PC-9 (cell line): ENCODE measurements around the gene SLC13A4. TPM values are rescaled to one million over a fixed set of nuclear protein-coding genes. Genes with fewer than 3 reads are reported as not detected.
"Not testable (repeated sequence)": the region's sequence is repeated elsewhere in the genome, so short reads cannot be mapped to it uniquely, and the experiment has no call there.

Source experiments
- BruUV-seq: library from RNA; stranded (reverse); fragments of 400-500 nt; replicated peaks from 2 replicates; lab custom pipeline; 2021; lab: Mats Ljungman, UMichigan
- CTCF ChIA-PET: fragments of 300-600 bp; sonication (Branson Sonifier 250); formaldehyde crosslinking; loops from one replicate; lab custom pipeline; 2022; ENCODE audit warnings: antibody characterized with exemption; lab: Charles Lee
- POLR2A ChIA-PET: fragments of 300-600 bp; sonication (Branson Sonifier 250); formaldehyde crosslinking; loops from one replicate; lab custom pipeline; 2022; ENCODE audit warnings: antibody characterized with exemption; ENCODE audit not compliant: unreplicated experiment; lab: Charles Lee
- DNase-seq, 2 experiments: peaks; one replicate each; pipeline versions ENCODE4 v3.0.0 to v3.0.0-alpha.2; 2015 to 2022; ENCODE audit warnings: mixed read lengths in 1 of 2
- H2AFZ ChIP-seq: fragments of 200-600 bp; sonication (generic); 2 replicates; pipeline ENCODE4 v1.8.1; 2017; ENCODE audit warnings: antibody characterized with exemption
- H3F3A ChIP-seq: fragments of 200-600 bp; sonication (generic); 2 replicates; pipeline ENCODE4 v1.8.1; 2017; ENCODE audit warnings: antibody characterized with exemption, mild to moderate bottlenecking, low read depth; ENCODE audit not compliant: insufficient read depth
- H3K27ac ChIP-seq: fragments of 200-600 bp; sonication (generic); 2 replicates; pipeline ENCODE4 v1.6.1; 2016; ENCODE audit warnings: mixed run types
- H3K27me3 ChIP-seq: fragments of 200-600 bp; sonication (generic); 2 replicates; pipeline ENCODE4 v1.6.1; 2016; ENCODE audit warnings: low read depth, mixed run types; ENCODE audit not compliant: insufficient read depth
- H3K36me3 ChIP-seq: fragments of 200-600 bp; sonication (generic); 2 replicates; pipeline ENCODE4 v1.6.1; 2016; ENCODE audit warnings: low read depth, mixed run types
- H3K4me1 ChIP-seq: fragments of 200-600 bp; sonication (generic); replicated peaks from 2 replicates; pipeline ENCODE4 v1.6.1; 2016; ENCODE audit warnings: mixed run types; ENCODE audit not compliant: insufficient read depth
- H3K4me2 ChIP-seq: fragments of 200-600 bp; sonication (generic); 2 replicates; pipeline ENCODE4 v1.6.1; 2017; ENCODE audit warnings: mixed run types
- H3K4me3 ChIP-seq: fragments of 200-600 bp; sonication (generic); 2 replicates; pipeline ENCODE4 v1.6.1; 2016; ENCODE audit warnings: mixed run types
- H3K79me2 ChIP-seq: fragments of 200-600 bp; sonication (generic); 2 replicates; pipeline ENCODE4 v1.6.1; 2017; ENCODE audit warnings: low read depth, mixed run types
- H3K9me2 ChIP-seq: fragments of 200-600 bp; sonication (generic); 2 replicates; pipeline ENCODE4 v1.8.1; 2017; ENCODE audit warnings: mild to moderate bottlenecking; ENCODE audit not compliant: insufficient read depth
- H3K9me3 ChIP-seq: fragments of 200-600 bp; sonication (generic); 2 replicates; pipeline ENCODE4 v1.8.1; 2016; ENCODE audit warnings: low read depth; ENCODE audit not compliant: insufficient read depth
- H4K20me1 ChIP-seq: fragments of 200-600 bp; sonication (generic); 2 replicates; pipeline ENCODE4 v1.8.1; 2017; ENCODE audit not compliant: insufficient read depth
- CTCF ChIP-seq: fragments of 200-600 bp; sonication (generic); conservative IDR thresholded peaks from 2 replicates; pipeline ENCODE4 v1.6.1; 2017; ENCODE audit warnings: mixed run types, antibody characterized with exemption, mild to moderate bottlenecking, moderate library complexity
- EZH2 ChIP-seq: fragments of 200-600 bp; sonication (generic); IDR thresholded peaks from 2 replicates; pipeline ENCODE4 v1.8.0; 2017; ENCODE audit warnings: antibody characterized with exemption, low read depth
- intact Hi-C: fragments of 100-400 bp; cut with micrococcal nuclease; formaldehyde crosslinking; loops from one replicate; pipeline ENCODE4 v1.10.0; 2022; ENCODE audit not compliant: unreplicated experiment
- total RNA-seq: library from RNA; stranded (reverse); gene quantifications from 2 replicates; pipeline ENCODE4 v1.2.3, GENCODE V29; 2021

Gene SLC13A4
- total RNA-seq, 1 experiment from 2014 or later = not detected

- ChIA-PET POLR2A (no interaction called here), CTCF (no interaction called here)
- H3K27me3 ChIP-seq = no peaks in the 10 kb centered on the region
- H3K9me2 ChIP-seq = no peaks in the 10 kb centered on the region
- no peaks in the 10 kb centered on the region; the same call in 1 of the 2 replicates for H3F3A ChIP-seq
- H4K20me1 ChIP-seq = no peaks in the 10 kb centered on the region
- no peak for DNase-seq
- H3K36me3 ChIP-seq = peaks cover 29% of the 10 kb centered on the region
- no peak overlapping the region for H3K4me2 ChIP-seq
- BruUV-seq = no TSS peak
- H3K79me2 ChIP-seq = no peaks in the 10 kb centered on the region
- H3K9me3 ChIP-seq = no peaks in the 10 kb centered on the region
- H2AFZ ChIP-seq = no peak overlapping the region
- intact Hi-C loops = loop anchor here (2.0 kb wide), 1 partner anchor 133 kb away; the partner anchor contains the start of gene CNOT4
- H3K4me3 ChIP-seq = no peak overlapping the region
- TF ChIP-seq EZH2 (no peak), CTCF (no peak)
- H3K27ac ChIP-seq = no peak overlapping the region
- no peaks in the 10 kb centered on the region for H3K4me1 ChIP-seq
Observed at GRCh38 chr7:135644154-135644553, 83.8 kb downstream of the SLC13A4 start.

DNA sequence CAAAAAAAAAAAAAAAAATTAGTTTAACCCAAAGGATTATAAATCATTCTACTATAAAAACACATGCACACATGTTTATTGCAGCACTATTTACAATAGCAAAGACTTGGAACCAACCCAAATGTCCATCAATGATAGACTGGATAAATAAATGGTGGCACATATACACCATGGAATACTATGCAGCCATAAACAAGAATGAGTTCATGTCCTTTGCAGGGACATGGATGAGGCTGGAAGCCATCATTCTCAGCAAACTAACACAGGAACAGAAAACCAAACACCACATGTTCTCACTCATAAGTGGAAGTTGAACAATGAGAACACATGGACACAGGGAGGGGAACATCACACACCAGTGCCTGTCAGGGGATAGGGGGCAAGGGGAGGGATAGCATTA, 88.3 kb downstream of the SLC13A4 start:
- H3K4me1 ChIP-seq, BruUV-seq, H2AFZ ChIP-seq, H3K27me3 ChIP-seq, H4K20me1 ChIP-seq, H3K4me2 ChIP-seq, DNase-seq, H3F3A ChIP-seq, H3K27ac ChIP-seq, intact Hi-C loops, H3K79me2 ChIP-seq, H3K4me3 ChIP-seq, CTCF ChIA-PET, H3K9me2 ChIP-seq, POLR2A ChIA-PET, H3K9me3 ChIP-seq: not testable (repeated sequence)
- peaks cover 41% of the 10 kb centered on the region for H3K36me3 ChIP-seq

DNA sequence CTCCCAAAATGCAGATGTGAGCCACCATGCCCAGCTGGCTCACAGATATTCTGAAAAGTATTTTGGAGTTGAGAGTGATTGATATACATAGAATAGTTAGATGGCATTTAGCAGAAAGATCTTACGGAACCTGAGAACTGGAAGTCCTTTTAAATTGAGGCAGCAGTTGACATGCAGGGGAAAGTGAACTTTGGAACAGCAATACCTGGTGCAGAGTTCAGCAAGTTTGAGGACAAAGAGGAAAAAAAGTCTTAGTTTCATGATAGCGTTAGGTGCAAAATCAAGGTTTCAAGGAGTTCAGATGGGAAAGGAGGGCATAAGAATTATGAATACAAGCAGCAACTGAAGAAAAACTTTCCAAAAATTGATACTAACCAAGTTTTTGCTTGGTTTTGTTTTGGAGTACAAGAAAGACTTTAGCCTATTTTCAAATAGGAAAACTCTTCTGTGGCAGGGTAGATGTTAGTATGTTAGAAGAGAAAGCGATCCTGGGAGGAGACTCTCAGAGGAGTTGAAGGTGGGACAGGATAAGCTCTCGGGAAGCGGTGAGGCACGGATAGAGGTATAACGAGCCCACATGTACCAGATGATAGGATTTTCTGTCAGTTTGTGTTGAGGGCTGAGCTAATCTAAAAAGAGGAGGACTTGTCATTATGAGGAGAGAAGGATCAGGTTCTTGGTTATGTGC, 93.7 kb downstream of the SLC13A4 start:
- POLR2A ChIA-PET = no interaction called here
- Histone ChIP-seq H3K27ac (no peak overlapping the region), H3K4me2 (no peak overlapping the region), H3K27me3 (no peaks in the 10 kb centered on the region), H3F3A (no peaks in the 10 kb centered on the region; the same call in 1 of the 2 replicates), H3K9me3 (no peaks in the 10 kb centered on the region), H3K4me3 (no peak overlapping the region), H4K20me1 (peaks cover 7% of the 10 kb centered on the region; the same call in 1 of the 2 replicates), H3K9me2 (no peaks in the 10 kb centered on the region), H3K4me1 (no peaks in the 10 kb centered on the region), H2AFZ (no peak overlapping the region), H3K36me3 (peaks cover 32% of the 10 kb centered on the region), H3K79me2 (no peaks in the 10 kb centered on the region)
- no peak for DNase-seq
- CTCF ChIA-PET = interaction anchor here (0.6 to 0.7 kb wide), 2 partner anchors 11 to 40 kb away, joined by 3 read pairs; no protein-coding TSS in a partner anchor
- no TSS peak for BruUV-seq
- intact Hi-C loops = no loop called here
- TF ChIP-seq CTCF = no peak
- TF ChIP-seq EZH2 = no peak

Other genes starting within 250 kb of the SLC13A4 start
- gene CNOT4, start 218.1 kb downstream of the SLC13A4 start, total RNA-seq = 22.8 and 25.8 TPM in 2 replicates
- 75.4 and 108 TPM in 2 replicates for gene NUP205, start 170.3 kb downstream of the SLC13A4 start, total RNA-seq
- gene STMP1, start 65.7 kb downstream of the SLC13A4 start, total RNA-seq = 60.4 and 77.0 TPM in 2 replicates
- gene FAM180A, start 20.6 kb upstream of the SLC13A4 start, total RNA-seq = not detected in 2 replicates
- 181 and 212 TPM in 2 replicates for gene MTPN, start 249.2 kb upstream of the SLC13A4 start, total RNA-seq